GM10248 (cell line): Measurements from ENCODE around the gene NPR1.
"Not testable (repeated sequence)": the region's sequence is repeated elsewhere in the genome, so short reads cannot be mapped to it uniquely, and the experiment has no call there.

Source experiments
- CTCF ChIA-PET: fragments of 300-600 bp; sonication (Branson Sonifier 250); formaldehyde crosslinking; extraction: SDS; loops from one replicate; lab custom pipeline; 2021; ENCODE audit warnings: antibody characterized with exemption; lab: Yijun Ruan, JAX
- POLR2A ChIA-PET: fragments of 350-650 bp; sonication (Branson Sonifier 250); formaldehyde crosslinking; extraction: SDS; loops from one replicate; lab custom pipeline; 2020; ENCODE audit warnings: antibody characterized with exemption; lab: Yijun Ruan, JAX
- DNase-seq: peaks from one replicate; pipeline ENCODE4 v3.0.0; 2012; ENCODE audit errors: extremely low spot score
- CTCF ChIP-seq: IDR thresholded peaks from 2 replicates; pipeline ENCODE4 v1.5.1; 2012; ENCODE audit warnings: mild to moderate bottlenecking, low read depth; ENCODE audit errors: extremely low read depth, missing control alignments, control extremely low read depth

NPR1 gene

GRCh38 chr1:153661111-153661708 lies 17.3 kb upstream of the NPR1 start:
- ChIA-PET CTCF (no interaction called here), POLR2A (interaction anchor here (0.7 kb wide), 2 partner anchors 27 to 325 kb away, joined by 3 to 4 read pairs; partner anchors contain the start of genes CHTOP and RAB13)
- DNase-seq, result no peak
- TF ChIP-seq CTCF, result no peak

- DNase-seq, result no peak
- no peak for TF ChIP-seq CTCF
- ChIA-PET CTCF (interaction anchor here (1.0 kb wide), 1 partner anchor 10 kb away, joined by 3 read pairs; no protein-coding TSS in a partner anchor), POLR2A (interaction anchor here (0.9 kb wide), 1 partner anchor 10 kb away, joined by 3 read pairs; no protein-coding TSS in a partner anchor)
Measured at GRCh38 chr1:153662269-153662668, 16.2 kb upstream of the NPR1 start.

- CTCF ChIA-PET, result no interaction called here
- DNase-seq, result no peak
- TF ChIP-seq CTCF, result no peak
- POLR2A ChIA-PET, result no interaction called here
Measured at GRCh38 chr1:153663211-153663610, 15.3 kb upstream of the NPR1 start.

- DNase-seq, result no peak
- no peak for TF ChIP-seq CTCF
- ChIA-PET CTCF (interaction anchor here (1.1 to 1.7 kb wide), 5 partner anchors 9 to 95 kb away, joined by 3 read pairs; partner anchors contain the start of genes CHTOP, S100A13 and SNAPIN), POLR2A (no interaction called here)
Measured at GRCh38 chr1:153667439-153667838, 11.0 kb upstream of the NPR1 start.

GRCh38 chr1:153668672-153669071 lies 9.8 kb upstream of the NPR1 start:
- POLR2A ChIA-PET, DNase-seq: not testable (repeated sequence)
- CTCF ChIA-PET, result interaction anchor here (1.2 kb wide), 1 partner anchor 16 kb away, joined by 3 read pairs; no protein-coding TSS in a partner anchor

- ChIA-PET CTCF (no interaction called here), POLR2A (no interaction called here)
- no peak for TF ChIP-seq CTCF
- DNase-seq, result no peak
Measured at GRCh38 chr1:153669606-153670005, 8.9 kb upstream of the NPR1 start.

- CTCF ChIA-PET, result interaction anchor here (1.9 kb wide), 1 partner anchor 10 kb away, joined by 8 read pairs; no protein-coding TSS in a partner anchor
- POLR2A ChIA-PET, result interaction anchor here (0.6 to 1.4 kb wide), 3 partner anchors 11 to 47 kb away, joined by 3 to 7 read pairs (median 7); partner anchors contain the start of gene CHTOP
- DNase-seq, result no peak
- TF ChIP-seq CTCF, result no peak
Measured at GRCh38 chr1:153670257-153670858, 8.1 kb upstream of the NPR1 start.
